Hypothalamus (tissue), 51 donors: ENCODE measurements around the gene ST8SIA1.

Experiments used
- DNase-seq, 51 donors: peaks; one replicate each; lab custom pipeline; 2025; lab: John Stamatoyannopoulos, UW

Gene ST8SIA1

DNA sequence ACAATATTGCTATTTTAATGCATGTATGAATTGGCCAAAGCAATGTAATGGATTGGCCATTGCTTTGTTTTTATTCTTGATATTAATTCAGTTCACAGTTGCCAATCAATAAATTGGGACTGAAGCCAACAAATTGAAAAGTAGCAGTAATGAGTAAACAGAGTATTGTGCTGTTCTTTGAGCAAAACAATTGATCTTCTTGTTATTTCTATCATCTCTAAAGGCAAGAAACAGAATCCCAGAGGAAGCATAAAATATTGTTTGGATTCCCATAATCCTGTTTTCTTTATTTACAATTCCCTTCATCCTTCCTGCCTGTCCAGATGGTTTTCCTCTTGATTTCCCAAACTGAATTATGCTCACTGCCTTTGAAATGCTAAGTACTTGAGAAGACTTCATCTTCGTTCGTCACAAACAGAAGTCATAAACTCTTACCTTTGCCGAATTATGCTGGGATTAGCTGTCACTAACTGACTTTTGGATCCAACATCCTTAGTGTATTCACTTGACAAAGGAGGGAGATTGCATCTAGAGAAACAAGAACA lies 85.9 kb downstream of the ST8SIA1 start:
- DNase-seq = no peak

DNA sequence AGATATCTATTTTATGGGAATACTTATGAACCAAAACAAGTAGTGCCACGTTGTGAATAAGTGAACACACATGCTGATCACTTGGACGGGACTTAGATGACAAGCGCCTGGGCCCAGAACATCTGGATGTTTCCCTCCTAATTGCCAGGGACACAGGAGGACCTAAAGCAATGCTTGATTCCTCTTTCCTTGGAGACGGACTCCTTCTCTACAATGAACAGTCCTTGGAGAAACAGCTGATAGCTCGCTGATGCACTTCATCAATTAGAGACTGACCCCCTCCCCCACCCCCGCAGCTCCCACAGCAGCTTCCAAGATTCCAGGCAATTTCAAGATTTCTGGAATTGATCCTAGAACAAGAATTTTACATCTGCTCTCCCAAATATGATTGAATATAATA lies 86.4 kb downstream of the ST8SIA1 start:
- no peak for DNase-seq

DNA sequence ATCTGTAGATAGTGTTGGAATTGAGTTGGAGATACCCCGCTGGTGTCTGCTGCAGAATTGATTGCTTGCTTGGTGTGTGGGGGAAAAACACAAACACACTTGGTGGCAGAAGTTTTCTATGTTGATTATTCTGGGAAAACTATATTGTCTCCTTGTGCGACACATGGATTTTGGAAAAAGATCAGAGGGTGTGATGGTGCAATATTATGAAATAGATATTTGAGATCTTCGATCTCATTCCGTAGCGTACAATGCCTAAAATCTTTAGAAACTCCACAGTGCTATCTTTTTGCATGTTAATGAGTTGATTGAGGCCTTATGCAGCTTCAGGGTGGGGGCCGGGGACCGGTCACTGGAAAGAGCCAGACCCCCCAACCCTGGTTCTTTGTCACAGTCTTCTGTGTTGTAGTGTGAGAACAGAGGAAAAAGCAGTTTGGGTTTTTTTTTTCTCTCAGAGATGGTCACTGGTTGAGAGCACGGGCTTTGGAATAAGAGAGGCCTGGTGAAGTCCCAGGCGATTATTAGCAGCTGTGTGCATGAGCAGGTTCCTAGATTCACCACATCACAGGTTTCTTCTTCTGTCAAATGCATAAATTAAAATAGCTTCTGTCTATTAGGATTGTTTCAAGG lies 88.2 kb downstream of the ST8SIA1 start:
- no peak for DNase-seq

DNA sequence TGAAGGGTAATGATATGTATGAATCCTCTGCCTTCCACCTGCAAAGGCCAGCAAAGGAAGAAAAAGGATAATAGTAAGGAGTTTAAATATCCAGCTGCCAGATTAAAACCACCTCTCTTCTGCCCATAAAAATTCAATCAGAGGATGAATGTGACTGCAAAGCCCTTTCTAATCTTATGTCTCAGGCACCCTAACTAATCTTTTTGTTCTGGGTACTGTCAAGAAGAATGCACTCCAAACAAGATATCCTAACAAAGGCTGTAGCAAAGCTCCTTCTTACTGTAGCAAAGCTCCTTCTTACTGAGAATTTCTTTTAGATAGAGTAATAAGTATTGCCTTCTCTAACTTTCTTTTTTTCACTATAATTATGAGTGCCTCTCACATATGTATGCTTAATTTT lies 91.8 kb downstream of the ST8SIA1 start:
- DNase-seq = no peak

DNA sequence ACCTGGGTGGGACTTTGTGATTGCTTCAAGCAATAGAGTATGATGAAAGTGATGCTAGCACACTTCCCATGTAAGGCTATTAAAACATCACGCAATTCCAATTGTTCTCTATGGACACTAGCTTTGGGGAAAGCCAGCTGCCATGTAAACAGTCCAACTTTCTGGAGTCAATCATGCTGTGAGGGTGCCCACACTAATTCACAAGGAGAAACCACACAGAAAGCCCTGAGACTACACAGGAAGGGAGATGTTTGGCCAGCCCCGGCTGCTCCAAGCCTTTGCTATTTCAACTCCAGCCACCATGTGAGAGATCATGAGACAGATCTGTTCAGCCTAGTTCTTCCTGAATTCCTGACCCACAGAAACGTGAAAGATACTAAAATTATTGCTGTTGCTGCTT lies 96.3 kb downstream of the ST8SIA1 start:
- DNase-seq = no peak

DNA sequence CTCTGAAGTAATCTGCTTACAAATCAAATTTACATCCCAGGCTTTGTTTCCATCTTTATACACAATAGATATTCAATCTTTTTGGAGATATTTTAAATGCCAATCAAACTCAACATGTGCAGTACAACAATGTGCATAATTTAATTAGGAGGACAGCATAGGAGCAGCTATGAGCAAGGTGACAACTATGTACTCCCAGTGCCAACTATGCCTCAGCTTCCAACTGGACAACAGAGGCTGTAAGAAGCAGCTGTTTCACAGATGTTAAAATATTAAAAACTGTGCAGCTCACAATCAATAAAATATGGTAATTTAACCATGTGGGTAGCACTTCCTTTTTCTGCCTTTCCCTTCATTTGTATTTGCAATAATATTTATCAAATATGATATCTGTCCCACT lies 99.9 kb downstream of the ST8SIA1 start:
- DNase-seq = no peak

DNA sequence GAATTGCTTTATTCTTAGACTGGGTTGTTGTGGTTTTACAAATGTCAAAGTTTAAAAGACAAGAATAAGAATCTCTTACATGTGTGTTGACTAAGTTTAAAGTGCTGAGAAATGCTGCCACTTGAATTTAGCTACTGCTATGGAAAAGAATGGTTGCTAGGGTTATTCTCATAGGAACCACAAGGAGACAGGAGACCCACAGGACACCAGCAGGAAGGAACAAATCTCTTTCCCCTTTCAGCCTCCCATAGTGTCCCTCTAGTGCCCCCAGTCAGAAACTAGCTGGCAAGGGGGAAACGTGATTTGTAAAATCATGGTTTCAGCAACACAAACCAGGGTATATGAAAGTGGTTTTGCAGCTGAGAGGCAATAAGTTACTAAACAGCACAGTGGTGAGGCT lies 102.7 kb downstream of the ST8SIA1 start:
- no peak for DNase-seq

DNA sequence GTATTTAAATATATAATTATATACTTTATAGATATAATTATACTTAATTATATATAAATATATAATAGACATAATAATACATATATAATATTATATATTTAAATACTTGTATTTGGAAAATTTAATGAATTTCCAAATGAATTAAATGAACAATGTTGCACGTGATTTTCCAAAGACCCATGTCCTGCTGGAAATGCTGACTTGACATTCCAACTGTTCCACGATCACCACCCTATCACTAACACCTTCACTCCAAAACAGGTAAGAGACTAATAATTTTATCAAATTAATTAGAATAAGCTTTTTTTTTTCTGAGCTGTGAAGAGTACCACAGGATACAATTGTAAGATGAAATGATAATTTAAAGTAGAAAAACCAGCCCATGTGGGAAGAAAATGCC lies 103.4 kb downstream of the ST8SIA1 start:
- no peak for DNase-seq

DNA sequence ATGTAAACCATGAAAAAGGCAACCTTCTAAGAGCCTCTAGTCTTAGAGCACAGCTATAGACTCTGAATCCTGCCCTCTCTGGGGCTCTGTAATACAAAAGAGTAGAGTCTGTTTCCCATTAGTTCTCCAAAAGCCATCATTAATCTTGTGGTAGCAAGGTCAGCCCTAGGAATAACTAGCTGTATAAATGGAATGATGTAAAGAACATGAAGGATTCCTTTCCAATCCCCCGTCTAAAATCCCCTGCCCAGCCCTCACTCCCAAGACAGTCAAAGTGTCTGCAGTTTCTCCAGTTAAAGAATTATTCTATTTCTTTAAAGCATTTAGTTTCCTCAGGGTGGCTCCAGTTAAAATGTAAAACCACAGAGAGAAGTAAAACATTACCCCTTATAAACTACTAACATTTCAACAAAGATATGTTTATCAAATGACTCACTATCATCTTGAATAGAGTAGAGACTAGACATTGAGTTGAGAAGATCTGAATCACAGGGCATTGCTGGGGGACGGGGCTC lies 104.2 kb downstream of the ST8SIA1 start:
- no peak for DNase-seq

DNA sequence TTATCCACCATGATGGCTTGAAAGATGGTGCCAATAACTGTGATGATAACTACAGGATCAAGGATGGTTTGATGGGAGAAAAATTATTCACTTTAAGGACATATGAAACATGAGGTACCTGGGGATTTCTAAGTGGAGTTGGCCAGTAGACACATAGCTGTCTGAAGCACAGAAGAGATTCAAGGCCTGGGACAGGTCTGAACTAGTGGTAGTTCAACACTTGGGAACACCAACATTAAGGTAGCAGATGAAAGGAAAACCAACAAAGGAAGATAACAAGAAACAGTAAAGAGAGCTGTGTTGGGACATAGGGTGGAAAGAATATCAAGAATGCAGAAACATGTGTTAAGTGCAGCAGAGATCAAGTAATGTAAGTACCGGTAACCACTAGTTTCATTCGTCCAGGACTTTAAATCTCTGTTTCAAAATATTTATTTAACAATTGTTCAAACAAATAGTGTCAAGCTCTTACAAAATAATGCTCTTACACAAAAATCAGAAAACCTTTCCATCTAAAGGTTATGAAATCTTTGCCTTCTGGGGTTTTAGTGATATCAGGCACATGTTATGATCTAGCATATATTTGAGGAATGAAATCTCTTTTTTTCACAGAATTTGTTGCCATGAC lies 104.7 kb downstream of the ST8SIA1 start:
- no peak for DNase-seq

DNA sequence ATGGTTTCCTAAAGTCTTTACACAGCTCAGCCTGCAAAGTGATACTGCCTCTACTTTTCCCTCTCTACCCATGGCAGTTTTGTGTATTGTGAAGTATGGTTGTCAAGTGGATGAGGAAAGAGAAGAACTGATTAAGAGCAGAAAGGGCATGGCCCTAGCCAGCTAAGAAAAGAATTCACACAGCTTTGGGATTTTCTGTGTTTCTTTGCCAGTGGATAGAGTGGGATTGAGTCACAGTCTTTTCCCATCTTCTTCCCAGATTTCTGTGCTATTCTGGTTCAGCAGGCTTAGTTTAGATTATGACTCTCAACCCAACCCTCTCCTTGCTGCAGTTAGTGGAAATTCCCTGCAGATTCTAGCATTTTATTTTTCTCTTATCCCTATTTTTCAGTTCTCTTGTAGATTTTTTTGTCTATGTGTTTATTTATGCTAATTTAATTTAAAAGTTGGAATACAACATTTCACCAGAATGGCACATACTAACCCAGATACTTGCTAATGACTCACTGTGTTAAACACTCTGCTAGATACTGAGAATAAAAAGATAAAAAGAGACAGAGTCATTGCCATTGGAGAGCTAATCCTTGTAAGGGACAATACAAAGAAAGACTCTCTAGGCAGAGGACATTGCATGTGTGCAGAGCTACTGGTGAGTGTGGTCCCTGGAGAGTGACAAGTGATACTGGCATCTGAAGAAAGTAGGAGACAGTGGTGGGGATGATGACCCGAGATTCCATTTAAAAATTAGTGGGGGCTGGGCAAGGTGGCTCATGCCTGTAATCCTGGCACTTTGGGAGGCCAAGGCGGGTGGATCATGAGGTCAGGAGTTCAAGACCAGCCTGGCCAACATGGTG lies 106.3 kb downstream of the ST8SIA1 start:
- DNase-seq = no peak

DNA sequence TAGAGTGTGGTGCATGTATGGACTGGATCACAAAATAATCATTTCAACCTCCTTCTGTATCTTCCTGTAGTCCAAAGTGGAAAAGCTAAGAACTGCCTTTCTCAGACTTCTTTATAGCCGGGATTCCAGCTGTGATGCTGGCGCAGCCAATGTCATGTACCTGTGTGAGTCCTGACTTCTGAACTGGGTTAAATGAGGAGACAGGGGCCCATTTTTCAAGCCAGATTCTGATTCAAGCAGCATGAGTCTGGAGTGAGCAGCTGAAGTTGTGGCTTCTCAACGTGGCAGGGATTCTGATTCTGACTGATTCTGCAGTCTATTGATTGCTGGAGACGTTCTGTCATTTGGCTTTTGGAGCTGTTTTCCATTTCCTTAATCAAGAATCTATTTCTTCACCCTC lies 111.2 kb downstream of the ST8SIA1 start:
- DNase-seq = no peak

DNA sequence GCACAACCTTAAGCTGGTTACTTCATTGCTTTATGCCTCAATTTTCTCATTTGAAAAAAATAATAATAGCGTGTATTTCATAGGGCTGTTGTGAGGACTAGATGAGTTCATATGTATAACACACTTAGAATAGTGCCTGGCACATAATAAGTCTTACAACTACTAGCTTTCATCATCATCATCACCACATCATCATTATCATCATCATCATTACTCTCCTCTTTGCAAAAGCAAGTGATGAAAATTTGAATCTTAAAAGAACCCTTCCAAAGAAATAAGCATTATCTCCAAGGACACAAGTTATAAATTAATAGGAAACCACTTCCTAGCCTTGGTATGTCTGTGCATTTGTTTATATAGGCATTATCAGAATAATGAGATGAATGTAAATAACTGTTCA lies 117.0 kb downstream of the ST8SIA1 start:
- DNase-seq = no peak

DNA sequence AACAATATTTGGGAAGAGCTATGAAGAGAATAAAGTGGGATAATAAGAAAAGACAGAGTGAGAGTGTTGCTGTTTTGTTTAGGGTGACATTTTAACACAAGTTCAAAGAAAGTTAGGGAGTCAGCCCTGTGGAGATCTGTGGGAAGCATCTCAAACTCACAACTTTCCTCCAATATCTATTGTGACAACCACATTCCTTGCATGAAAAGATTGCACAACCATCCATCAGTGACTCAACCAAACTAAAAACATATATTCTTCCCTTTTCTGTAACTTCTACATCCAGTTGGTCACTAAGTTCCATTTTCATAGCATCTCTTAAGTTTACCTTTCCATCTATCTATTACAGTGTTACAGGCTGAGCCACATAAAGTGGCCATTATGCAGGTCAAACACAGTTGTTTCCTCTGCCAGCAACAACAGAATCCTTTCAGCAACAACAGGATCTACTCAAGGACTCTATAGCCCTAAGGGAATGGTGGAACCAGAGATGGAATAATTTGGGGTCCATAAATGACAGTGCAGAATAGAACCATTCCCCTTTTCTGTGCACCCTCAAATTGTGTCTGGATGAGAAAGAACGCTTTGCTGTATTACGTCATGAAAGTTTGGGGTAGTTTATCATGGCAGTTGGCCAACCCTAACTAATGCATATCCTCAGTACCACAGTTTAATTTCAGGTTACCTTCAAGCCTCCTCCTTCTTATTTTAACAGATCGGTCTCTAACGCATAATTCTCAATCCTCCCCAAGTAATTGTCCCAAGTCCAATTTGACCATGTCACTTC lies 118.8 kb downstream of the ST8SIA1 start:
- DNase-seq = no peak

DNA sequence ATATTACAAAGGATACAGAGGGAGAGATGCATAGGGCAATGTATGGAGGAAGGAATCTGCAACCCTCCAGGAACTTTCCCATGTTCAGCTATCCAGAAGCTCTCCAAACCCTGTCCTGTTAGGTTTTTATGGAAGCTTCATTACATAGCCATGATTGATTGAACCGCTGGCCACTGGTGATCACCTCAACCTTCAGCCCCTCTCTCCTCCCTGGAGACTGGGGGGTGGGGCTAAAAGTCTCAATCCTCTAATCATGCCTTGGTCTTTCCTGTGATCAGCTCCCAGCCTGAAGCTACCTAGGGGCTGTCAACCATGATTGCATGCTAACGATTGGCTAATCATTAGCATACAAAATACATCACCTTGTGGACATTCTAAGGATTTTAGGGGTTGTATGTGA lies 123.4 kb downstream of the ST8SIA1 start:
- DNase-seq = no peak

DNA sequence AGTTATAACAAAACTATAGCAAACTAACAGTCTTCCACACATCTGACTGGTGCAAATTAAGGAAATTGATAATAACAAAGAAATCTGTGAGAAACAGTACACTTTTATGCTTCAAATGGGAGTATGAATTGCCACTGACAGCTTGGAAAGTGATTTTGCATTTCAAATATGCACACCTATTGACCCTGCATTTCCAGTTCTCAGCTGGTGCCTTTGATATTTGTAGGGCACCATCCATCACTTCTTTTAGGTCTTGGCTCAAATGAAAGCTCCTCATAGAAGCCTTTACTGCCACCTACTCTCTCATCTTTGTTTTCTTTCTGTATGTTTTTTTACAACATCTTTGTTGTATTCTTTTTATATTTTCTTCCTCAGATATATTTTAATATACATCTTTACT lies 125.1 kb downstream of the ST8SIA1 start:
- no peak for DNase-seq

DNA sequence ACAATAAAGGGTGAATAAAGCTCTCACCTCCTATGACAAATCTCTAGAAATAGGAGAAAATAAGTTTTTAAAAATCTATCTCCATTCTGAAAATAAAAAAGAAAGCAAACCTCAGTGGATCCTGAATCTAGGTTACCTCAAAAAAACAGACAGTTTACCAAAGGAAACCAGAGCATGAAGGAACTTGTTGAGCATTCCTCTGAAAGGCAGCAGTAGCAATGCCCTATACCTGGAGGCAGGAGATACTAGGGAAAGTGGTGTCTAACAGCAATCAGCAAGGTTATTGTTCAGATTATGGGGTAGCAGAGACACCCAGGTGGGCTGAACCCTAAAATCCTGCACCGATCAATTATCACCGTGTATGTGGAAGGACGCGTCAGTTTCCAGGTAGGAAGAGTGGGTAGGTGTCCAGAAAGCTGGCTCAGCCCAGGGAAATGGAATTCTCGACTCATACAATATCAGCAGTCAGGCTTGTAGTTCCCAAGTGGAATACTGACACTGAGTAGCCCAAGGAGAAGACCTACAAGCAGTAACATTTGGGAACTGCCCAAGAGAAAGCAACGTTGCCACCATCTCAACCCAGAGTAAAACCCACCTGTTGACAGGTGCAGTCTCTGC lies 128.3 kb downstream of the ST8SIA1 start:
- no peak for DNase-seq

DNA sequence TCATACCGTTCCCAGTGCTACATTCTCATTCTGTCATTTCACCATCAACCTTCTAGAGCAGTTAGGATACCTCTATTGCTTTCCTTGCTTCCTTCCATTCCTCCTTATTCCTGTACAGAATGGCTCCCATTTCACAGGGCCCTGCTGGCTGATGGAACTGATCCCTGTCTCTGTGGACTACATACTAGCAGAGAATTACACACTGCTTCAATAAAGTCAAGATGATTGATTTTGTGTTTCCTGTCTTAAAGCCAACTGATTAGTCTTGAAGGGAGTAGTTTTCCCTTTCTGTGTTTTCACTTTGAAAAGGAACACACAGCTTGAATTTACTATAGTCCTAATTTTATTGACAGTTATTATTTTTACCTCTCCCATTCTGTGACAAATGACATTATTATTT lies 130.1 kb downstream of the ST8SIA1 start:
- DNase-seq = no peak

DNA sequence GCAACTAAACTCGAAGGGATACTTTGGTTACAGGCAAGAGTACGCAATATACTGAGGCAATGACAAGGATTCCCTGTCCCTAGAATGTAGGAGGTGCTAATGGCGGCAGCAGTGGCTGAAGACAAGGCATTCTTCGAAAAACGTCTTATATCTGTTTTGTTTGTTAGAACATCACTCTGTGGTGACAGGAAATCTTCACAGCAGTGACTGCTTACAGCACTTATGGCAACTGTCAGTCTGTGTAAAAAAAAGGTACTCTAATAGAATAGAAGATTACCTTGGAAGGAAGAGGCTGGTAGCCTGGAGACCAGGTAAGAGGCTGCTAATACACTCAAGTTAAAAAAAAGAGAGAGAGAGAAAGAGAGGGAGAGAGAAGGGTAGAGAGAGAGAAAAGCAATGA lies 131.7 kb downstream of the ST8SIA1 start:
- DNase-seq = no peak

DNA sequence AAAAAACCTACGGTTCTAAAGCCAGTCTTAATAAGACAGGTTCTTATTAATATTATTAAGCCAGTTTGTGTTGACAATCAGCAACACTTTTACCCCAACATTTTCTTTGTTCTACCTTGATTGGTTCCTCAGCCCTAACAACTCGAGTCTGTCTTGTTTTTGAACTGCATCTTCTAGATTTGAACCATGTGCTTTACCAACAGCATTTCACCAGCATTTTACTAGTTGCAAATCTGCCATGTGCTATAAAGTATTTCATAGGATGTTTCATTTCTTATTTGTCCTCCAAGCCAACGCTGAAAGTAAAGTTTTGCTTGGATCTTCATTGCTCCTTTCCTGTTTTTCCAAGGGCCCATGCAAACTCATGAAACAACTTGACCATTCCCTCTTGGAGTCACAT lies 133.4 kb downstream of the ST8SIA1 start:
- no peak for DNase-seq
